RWPE2 (cell line): ENCODE measurements around the gene PRSS12.

Experiments
- ATAC-seq: fragments of 200-7000 bp; cut with Tn5 transposase; 3 replicates; pipeline ENCODE4 v1.9.1; 2021; ENCODE audit warnings: low read depth
- DNase-seq: peaks from one replicate; pipeline ENCODE4 v3.0.0-alpha.2; 2020; ENCODE audit warnings: low spot score
- H3K27ac ChIP-seq: fragments of 450-650 bp; 2 replicates; pipeline ENCODE4 v1.5.1; 2017; ENCODE audit warnings: mild to moderate bottlenecking; ENCODE audit not compliant: poor library complexity, severe bottlenecking
- H3K27me3 ChIP-seq: fragments of 250-450 bp; sonication (Bioruptor Pico); 2 replicates; pipeline ENCODE4 v1.5.1; 2021; ENCODE audit warnings: mild to moderate bottlenecking, moderate library complexity; ENCODE audit not compliant: insufficient read depth, poor library complexity, severe bottlenecking
- H3K36me3 ChIP-seq: fragments of 250-450 bp; sonication (Bioruptor Pico); 2 replicates; pipeline ENCODE4 v1.5.1; 2020; ENCODE audit warnings: low read depth, mild to moderate bottlenecking, moderate library complexity
- H3K4me1 ChIP-seq: fragments of 250-450 bp; sonication (Bioruptor Pico); 2 replicates; pipeline ENCODE4 v1.5.1; 2021; ENCODE audit warnings: mild to moderate bottlenecking, moderate library complexity; ENCODE audit not compliant: insufficient read depth, poor library complexity, severe bottlenecking
- H3K4me3 ChIP-seq: fragments of 250-450 bp; sonication (Bioruptor Pico); 2 replicates; pipeline ENCODE4 v1.5.1; 2021; ENCODE audit warnings: mild to moderate bottlenecking, moderate library complexity; ENCODE audit not compliant: severe bottlenecking
- H3K9me3 ChIP-seq: fragments of 250-450 bp; sonication (Bioruptor Pico); 2 replicates; pipeline ENCODE4 v1.5.1; 2021; ENCODE audit warnings: mild to moderate bottlenecking, moderate library complexity; ENCODE audit not compliant: severe bottlenecking
- TF ChIP-seq, protein P1 (sequence below): fragments of 450-650 bp; IDR thresholded peaks from one replicate; pipeline ENCODE4 v1.5.1; 2017; ENCODE audit warnings: mild to moderate bottlenecking, moderate library complexity; ENCODE audit not compliant: poor library complexity, severe bottlenecking

The PRSS12 gene

DNA sequence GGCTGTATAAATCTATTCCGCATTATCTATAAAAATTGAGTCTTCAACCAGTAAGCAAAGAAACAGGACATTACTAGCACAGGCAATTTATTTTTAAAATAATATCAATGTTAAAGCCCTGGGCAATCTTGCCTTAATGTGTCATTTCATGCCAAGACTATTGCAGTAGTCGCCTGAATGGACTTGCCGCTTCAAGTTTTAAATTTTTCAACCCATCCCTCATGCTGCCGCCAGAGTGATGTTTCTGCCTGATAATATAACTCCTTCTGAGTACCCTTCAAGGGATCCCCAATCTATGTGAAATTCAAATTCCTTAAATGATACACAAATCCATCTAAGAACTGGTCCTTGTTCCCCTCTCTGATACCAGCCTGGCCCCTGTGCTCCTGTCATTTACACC is 66.9 kb downstream of the PRSS12 start:
- Histone ChIP-seq H3K36me3 (peaks cover 16% of the 10 kb centered on the region), H3K9me3 (no peaks in the 10 kb centered on the region), H3K27ac (peak overlapping the region; percentile 17), H3K27me3 (no peaks in the 10 kb centered on the region), H3K4me1 (peaks cover 34% of the 10 kb centered on the region), H3K4me3 (no peak overlapping the region)
- TF ChIP-seq, protein P1, sequence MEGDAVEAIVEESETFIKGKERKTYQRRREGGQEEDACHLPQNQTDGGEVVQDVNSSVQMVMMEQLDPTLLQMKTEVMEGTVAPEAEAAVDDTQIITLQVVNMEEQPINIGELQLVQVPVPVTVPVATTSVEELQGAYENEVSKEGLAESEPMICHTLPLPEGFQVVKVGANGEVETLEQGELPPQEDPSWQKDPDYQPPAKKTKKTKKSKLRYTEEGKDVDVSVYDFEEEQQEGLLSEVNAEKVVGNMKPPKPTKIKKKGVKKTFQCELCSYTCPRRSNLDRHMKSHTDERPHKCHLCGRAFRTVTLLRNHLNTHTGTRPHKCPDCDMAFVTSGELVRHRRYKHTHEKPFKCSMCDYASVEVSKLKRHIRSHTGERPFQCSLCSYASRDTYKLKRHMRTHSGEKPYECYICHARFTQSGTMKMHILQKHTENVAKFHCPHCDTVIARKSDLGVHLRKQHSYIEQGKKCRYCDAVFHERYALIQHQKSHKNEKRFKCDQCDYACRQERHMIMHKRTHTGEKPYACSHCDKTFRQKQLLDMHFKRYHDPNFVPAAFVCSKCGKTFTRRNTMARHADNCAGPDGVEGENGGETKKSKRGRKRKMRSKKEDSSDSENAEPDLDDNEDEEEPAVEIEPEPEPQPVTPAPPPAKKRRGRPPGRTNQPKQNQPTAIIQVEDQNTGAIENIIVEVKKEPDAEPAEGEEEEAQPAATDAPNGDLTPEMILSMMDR = no peak
- no peak for DNase-seq
- no peak for ATAC-seq

DNA sequence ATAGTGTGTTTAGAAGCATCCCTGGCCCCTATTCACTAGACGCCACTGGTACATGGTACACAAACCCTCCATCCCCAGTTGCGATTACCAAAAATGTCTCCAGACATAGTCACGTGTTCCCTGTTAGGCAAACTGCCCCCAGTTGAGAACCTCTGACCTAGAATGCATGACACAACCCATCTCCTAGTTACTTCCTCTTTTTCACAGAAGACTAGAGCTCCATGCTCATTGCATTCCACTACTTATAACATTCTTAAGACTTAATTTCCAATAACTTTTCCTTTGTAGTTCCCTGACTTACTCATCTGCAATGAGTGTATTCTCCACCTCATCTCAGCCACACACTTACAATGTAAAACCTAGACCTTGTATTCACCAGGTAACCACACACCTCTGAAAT is 68.6 kb downstream of the PRSS12 start:
- H3K27ac ChIP-seq = no peak overlapping the region
- TF ChIP-seq, protein P1 = no peak
- H3K4me1 ChIP-seq = peaks cover 41% of the 10 kb centered on the region
- H3K4me3 ChIP-seq = no peak overlapping the region
- DNase-seq (no peak), ATAC-seq (no peak)
- H3K27me3 ChIP-seq = no peaks in the 10 kb centered on the region
- peaks cover 34% of the 10 kb centered on the region for H3K36me3 ChIP-seq
- H3K9me3 ChIP-seq = no peaks in the 10 kb centered on the region

DNA sequence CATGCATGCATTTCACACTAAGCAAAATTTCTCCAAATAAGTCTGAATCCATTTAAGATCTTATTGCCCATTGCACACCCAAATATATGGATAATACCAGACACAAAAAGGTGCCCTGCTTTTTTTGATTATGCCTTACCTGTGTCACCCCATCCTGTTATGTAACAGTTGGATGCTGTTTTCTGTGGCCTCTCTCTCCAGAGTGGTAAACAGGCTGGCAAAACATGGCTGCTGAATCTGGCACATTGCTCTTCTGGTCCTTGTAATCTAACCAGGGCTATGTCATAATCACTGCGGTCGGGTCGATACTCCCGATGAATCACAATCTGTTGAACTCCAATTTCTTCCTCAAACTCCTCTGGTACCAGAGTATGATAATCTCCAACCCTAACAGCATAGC is 70.1 kb downstream of the PRSS12 start:
- Histone ChIP-seq H3K36me3 (peaks cover 39% of the 10 kb centered on the region), H3K27me3 (no peaks in the 10 kb centered on the region), H3K27ac (peak overlapping the region; percentile 82), H3K4me1 (peaks cover 34% of the 10 kb centered on the region), H3K4me3 (no peak overlapping the region), H3K9me3 (no peaks in the 10 kb centered on the region)
- ATAC-seq (peak; percentile 35), DNase-seq (no peak)
- TF ChIP-seq, protein P1 = no peak

DNA sequence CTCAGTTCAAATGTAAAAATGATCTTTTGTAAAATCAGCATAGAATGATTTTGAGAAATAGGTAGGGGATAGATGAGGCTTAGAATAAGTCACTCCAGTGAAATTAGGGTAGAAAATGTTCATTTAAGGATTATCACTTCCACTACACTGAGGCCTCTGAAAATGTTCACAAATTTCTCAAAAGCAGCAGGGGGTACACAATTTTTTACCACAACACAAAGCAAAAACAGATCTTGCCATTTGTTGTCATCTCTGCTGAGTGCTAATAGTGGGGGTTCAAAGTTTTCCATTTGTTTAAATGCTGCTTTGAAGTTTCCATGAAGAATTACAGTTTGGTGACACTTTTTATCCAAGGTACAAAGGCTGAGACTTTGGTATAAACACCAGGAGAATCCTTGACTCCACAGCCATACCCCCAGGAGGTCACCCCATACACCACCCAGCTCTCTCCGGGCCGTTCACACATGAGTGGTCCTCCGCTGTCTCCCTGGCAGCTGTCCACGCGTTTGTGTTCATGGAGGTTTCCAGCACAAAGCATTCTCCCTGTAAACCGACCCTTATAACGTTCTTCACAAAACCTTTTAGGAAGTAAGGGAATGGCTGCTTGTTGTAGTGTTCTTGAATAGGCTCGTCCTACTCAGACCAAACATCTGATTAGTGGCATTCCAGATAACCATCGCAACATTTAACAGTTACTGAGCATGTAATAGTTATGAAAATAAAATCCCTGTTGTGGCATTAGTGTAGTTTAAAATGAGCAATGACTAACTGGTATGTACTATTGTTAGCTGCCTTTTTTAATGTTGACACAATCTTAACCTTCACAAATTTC is 71.0 kb downstream of the PRSS12 start:
- Histone ChIP-seq H3K27me3 (no peaks in the 10 kb centered on the region), H3K4me3 (no peak overlapping the region), H3K9me3 (no peaks in the 10 kb centered on the region), H3K27ac (peak overlapping the region; percentile 82), H3K4me1 (peaks cover 29% of the 10 kb centered on the region), H3K36me3 (peaks cover 39% of the 10 kb centered on the region)
- no peak for DNase-seq
- TF ChIP-seq, protein P1 = no peak
- ATAC-seq = peak; percentile 7

DNA sequence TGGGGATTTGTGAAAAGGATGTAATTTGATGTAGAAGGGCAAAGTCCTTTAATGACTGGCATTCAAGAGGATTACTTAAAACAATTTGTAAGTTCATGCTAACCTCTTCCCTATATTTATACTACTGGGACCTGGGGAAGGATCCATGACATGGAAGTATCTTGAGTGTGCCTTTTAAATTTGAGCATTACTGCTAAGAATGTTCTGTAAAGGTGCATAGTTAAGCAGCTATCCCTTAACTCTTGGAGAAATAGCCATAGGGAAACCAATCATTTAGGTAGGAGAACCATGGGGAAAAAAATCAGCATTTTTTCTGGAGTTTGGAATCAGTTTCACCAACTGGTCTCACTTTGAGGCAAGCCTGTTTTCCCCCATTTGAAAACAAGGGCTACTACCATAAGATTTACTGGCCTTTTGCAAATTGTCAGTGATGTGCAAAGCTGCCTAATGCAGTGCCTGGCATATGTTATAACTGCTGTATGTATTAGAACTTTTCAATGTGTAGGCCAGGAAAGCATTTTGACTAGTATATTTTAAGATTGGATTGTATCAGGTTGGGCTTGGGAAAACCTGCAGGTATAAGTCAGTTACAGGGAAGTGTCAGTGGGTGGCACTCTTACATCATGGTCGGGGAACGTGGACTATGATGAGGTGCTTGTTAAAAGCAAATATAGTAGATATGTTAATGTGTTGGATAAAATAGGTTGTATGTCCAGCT is 72.1 kb downstream of the PRSS12 start:
- DNase-seq (no peak), ATAC-seq (peak; percentile 60)
- Histone ChIP-seq H3K4me3 (peak overlapping the region; percentile 88), H3K36me3 (peaks cover 39% of the 10 kb centered on the region), H3K9me3 (no peaks in the 10 kb centered on the region), H3K27me3 (no peaks in the 10 kb centered on the region), H3K4me1 (peaks cover 21% of the 10 kb centered on the region), H3K27ac (peak overlapping the region; percentile 82)
- TF ChIP-seq, protein P1 = peak; percentile 74
